H1 (cell line): ENCODE results near the gene PPFIA4. TPM values are rescaled to one million over a fixed set of nuclear protein-coding genes. Genes with fewer than 3 reads are reported as not detected.
A peak's percentile ranks its signal among the peaks of the same experiment; 100 is the strongest.

ENCODE experiments used
- CTCF ChIA-PET: fragments of 300-600 bp; sonication (Branson Sonifier 250); formaldehyde crosslinking; loops from one replicate; lab custom pipeline; 2021; ENCODE audit not compliant: partially characterized antibody; lab: Charles Lee
- POLR2A ChIA-PET: fragments of 300-600 bp; sonication (Branson Sonifier 250); formaldehyde crosslinking; loops from one replicate; lab custom pipeline; 2021; ENCODE audit warnings: inconsistent platforms; ENCODE audit not compliant: partially characterized antibody; lab: Charles Lee
- DNase-seq, 2 experiments: peaks; one replicate each; pipeline versions ENCODE4 v3.0.0 to v3.0.0-alpha.2; 2010 to 2022; ENCODE audit warnings: low spot score in 2 of 2, low read depth in 1 of 2, mixed read lengths in 1 of 2
- FAIRE-seq: peaks from 2 replicates; lab custom pipeline; 2011; peaks lifted over from hg19 to GRCh38; lab: Jason Lieb, UNC
- H2AFZ ChIP-seq: 2 replicates; pipeline ENCODE4 v1.8.1; 2012; ENCODE audit warnings: low read length, inconsistent platforms
- H2AK5ac ChIP-seq: 2 replicates; pipeline ENCODE4 v1.6.1; 2013; ENCODE audit warnings: low read depth, low read length
- H2BK120ac ChIP-seq: replicated peaks from 2 replicates; pipeline ENCODE3; 2013; ENCODE audit warnings: low read depth, low read length, inconsistent platforms
- H2BK12ac ChIP-seq: 2 replicates; pipeline ENCODE4 v1.6.1; 2013; ENCODE audit warnings: low read depth, low read length
- H2BK15ac ChIP-seq: 2 replicates; pipeline ENCODE4 v1.6.1; 2013; ENCODE audit warnings: low read length
- H2BK20ac ChIP-seq: 2 replicates; pipeline ENCODE4 v1.6.1; 2013; ENCODE audit warnings: low read length
- H2BK5ac ChIP-seq: 2 replicates; pipeline ENCODE4 v1.6.1; 2013; ENCODE audit warnings: low read depth, low read length
- H3K14ac ChIP-seq: 2 replicates; pipeline ENCODE4 v1.6.1; 2013; ENCODE audit warnings: inconsistent platforms; ENCODE audit not compliant: insufficient read length
- H3K18ac ChIP-seq: 2 replicates; pipeline ENCODE4 v1.6.1; 2013; ENCODE audit warnings: low read length; ENCODE audit errors: extremely low read depth
- H3K23ac ChIP-seq: 2 replicates; pipeline ENCODE4 v1.6.1; 2013; ENCODE audit warnings: inconsistent platforms; ENCODE audit not compliant: insufficient read length
- H3K23me2 ChIP-seq: 2 replicates; pipeline ENCODE4 v1.6.1; 2013; ENCODE audit warnings: low read depth, low read length
- H3K27ac ChIP-seq: 2 replicates; pipeline ENCODE4 v1.6.1; 2011; ENCODE audit warnings: low read depth, low read length, inconsistent platforms
- H3K27me3 ChIP-seq, 4 experiments: replicated peaks in 1 of 4; 1 replicate in 1 of 4; 2 replicates in 3 of 4; pipeline versions ENCODE4 v1.6.1 to v1.8.1; 2011 to 2013; ENCODE audit warnings: low read length in 3 of 4, mild to moderate bottlenecking in 3 of 4, inconsistent platforms in 2 of 4, mixed read lengths in 2 of 4, moderate library complexity in 1 of 4; ENCODE audit not compliant: control insufficient read depth in 3 of 4, insufficient read depth in 3 of 4; ENCODE audit errors: extremely low read depth in 1 of 4
- H3K36me3 ChIP-seq, 4 experiments: 2 replicates each; pipeline versions ENCODE4 v1.6.1 to v1.8.1; 2011 to 2013; ENCODE audit warnings: mild to moderate bottlenecking in 4 of 4, low read length in 3 of 4, moderate library complexity in 2 of 4, control low read depth in 1 of 4, inconsistent platforms in 1 of 4; ENCODE audit not compliant: insufficient read depth in 4 of 4, control insufficient read depth in 2 of 4
- H3K4ac ChIP-seq: replicated peaks from 2 replicates; pipeline ENCODE3; 2013; ENCODE audit warnings: low read length, low read depth, mixed read lengths, inconsistent platforms; ENCODE audit not compliant: insufficient read length
- H3K4me1 ChIP-seq, 4 experiments: replicated peaks in 1 of 4; 1 replicate in 1 of 4; 2 replicates in 3 of 4; pipeline versions ENCODE4 v1.6.1 to v1.8.1; 2011 to 2013; ENCODE audit warnings: low read length in 3 of 4, inconsistent platforms in 2 of 4, mixed read lengths in 1 of 4; ENCODE audit not compliant: insufficient read depth in 4 of 4, control insufficient read depth in 3 of 4
- H3K4me2 ChIP-seq, 2 experiments: 2 replicates each; pipeline versions ENCODE4 v1.6.1 to v1.8.1; 2011 to 2013; ENCODE audit warnings: low read depth in 2 of 2, low read length in 2 of 2, control low read depth in 1 of 2, inconsistent platforms in 1 of 2, mild to moderate bottlenecking in 1 of 2; ENCODE audit not compliant: insufficient read depth in 1 of 2
- H3K4me3 ChIP-seq, 4 experiments: fragments of 200-600, 300-600 bp in 1 of 4; sonication (generic), shearing (Covaris generic), sonication (Bioruptor Twin) in 1 of 4; 2 replicates each; pipeline versions ENCODE4 v1.5.1 to v1.8.1; 2011 to 2016; ENCODE audit warnings: low read length in 4 of 4, low read depth in 3 of 4, control low read depth in 2 of 4, inconsistent platforms in 2 of 4, mild to moderate bottlenecking in 2 of 4, mixed read lengths in 1 of 4, moderate library complexity in 1 of 4; ENCODE audit not compliant: insufficient read depth in 2 of 4; ENCODE audit errors: extremely low read depth in 1 of 4
- H3K56ac ChIP-seq: replicated peaks from 2 replicates; pipeline ENCODE3; 2013; ENCODE audit warnings: low read depth, mild to moderate bottlenecking, mixed read lengths, low read length, inconsistent platforms; ENCODE audit not compliant: insufficient read length
- H3K79me1 ChIP-seq: 2 replicates; pipeline ENCODE4 v1.6.1; 2013; ENCODE audit warnings: low read depth, low read length, control low read depth
- H3K79me2 ChIP-seq, 2 experiments: 2 replicates each; pipeline versions ENCODE4 v1.6.1 to v1.8.1; 2012 to 2013; ENCODE audit warnings: low read length in 2 of 2, mild to moderate bottlenecking in 2 of 2, inconsistent platforms in 1 of 2; ENCODE audit not compliant: insufficient read depth in 2 of 2, control insufficient read depth in 1 of 2
- H3K9ac ChIP-seq, 4 experiments: replicated peaks in 1 of 4; 1 replicate in 1 of 4; 2 replicates in 3 of 4; pipeline versions ENCODE4 v1.6.1 to v1.8.1; 2011 to 2013; ENCODE audit warnings: low read depth in 3 of 4, low read length in 3 of 4, control low read depth in 2 of 4, mild to moderate bottlenecking in 2 of 4, moderate library complexity in 2 of 4, inconsistent platforms in 1 of 4; ENCODE audit errors: extremely low read depth in 1 of 4
- H3K9me3 ChIP-seq, 2 experiments: 2 replicates each; pipeline versions ENCODE4 v1.6.1 to v1.8.1; 2012 to 2013; ENCODE audit warnings: mild to moderate bottlenecking in 2 of 2, moderate library complexity in 2 of 2, control low read depth in 1 of 2, inconsistent platforms in 1 of 2, low read depth in 1 of 2, low read length in 1 of 2, mixed read lengths in 1 of 2; ENCODE audit not compliant: insufficient read depth in 2 of 2
- H4K20me1 ChIP-seq, 2 experiments: replicated peaks in 1 of 2; 2 replicates each; pipeline versions ENCODE3 to v1.8.1; 2011 to 2013; ENCODE audit warnings: inconsistent platforms in 2 of 2, low read length in 2 of 2, mild to moderate bottlenecking in 1 of 2; ENCODE audit not compliant: insufficient read depth in 2 of 2, control insufficient read depth in 1 of 2
- H4K5ac ChIP-seq: 2 replicates; pipeline ENCODE4 v1.6.1; 2013; ENCODE audit warnings: low read length, low read depth, mixed read lengths, inconsistent platforms; ENCODE audit not compliant: insufficient read length
- H4K8ac ChIP-seq: 2 replicates; pipeline ENCODE4 v1.8.0; 2013; ENCODE audit warnings: mild to moderate bottlenecking, moderate library complexity, low read length, inconsistent platforms; ENCODE audit not compliant: insufficient read depth; ENCODE audit errors: extremely low read depth
- H4K91ac ChIP-seq: replicated peaks from 2 replicates; pipeline ENCODE3; 2013; ENCODE audit warnings: low read length, mixed read lengths, inconsistent platforms; ENCODE audit not compliant: insufficient read length
- GTF2F1 ChIP-seq: IDR thresholded peaks from 2 replicates; pipeline ENCODE4 v1.6.1; 2012; ENCODE audit warnings: low read depth, low read length, improper control_type of control experiment, borderline replicate concordance
- WGBS, 2 experiments: shearing (Covaris generic) in 1 of 2; methylation state at CpG; one replicate each; pipeline versions ENCODE4 v1.1.6 to v1.1.7; 2013 to 2015; ENCODE audit warnings: low lambda C conversion rate in 2 of 2, mixed read lengths in 2 of 2, inconsistent platforms in 1 of 2, low coverage in 1 of 2, missing lambda C conversion rate in 1 of 2; ENCODE audit not compliant: insufficient replicate concordance in 2 of 2, insufficient coverage in 1 of 2, insufficient read length in 1 of 2; ENCODE audit errors: extremely low coverage in 1 of 2, missing lambda C conversion rate in 1 of 2; 5-methylcytosine and 5-hydroxymethylcytosine counted together
- polyA plus RNA-seq, 7 experiments: library from polyadenylated mRNA; depleted of rRNA in 3 of 7; stranded (reverse) in 5 of 7; unstranded in 2 of 7; fragments of >200 nt in 5 of 7; fragments of 200-250 nt in 2 of 7; gene quantifications; 1 replicate in 5 of 7; 2 replicates in 1 of 7; 4 replicates in 1 of 7; pipeline versions ENCODE4 v1.2.1 to v1.2.3, GENCODE V29; 2011 to 2013; ENCODE audit warnings: missing spikeins in 2 of 7, mixed read lengths in 2 of 7
- total RNA-seq: library from RNA; stranded (reverse); fragmentation: NEBNext Ultra II Directional; extraction: Animal tissue kit (Norgen Biotek cat#: 25700); gene quantifications from 2 replicates; pipeline ENCODE4 v1.2.1, GENCODE V29; 2021

The PPFIA4 gene
- total and polyA plus RNA-seq, 2 of the 8 experiments (the other 6 are each of a cell fraction or from before 2014, with no cell fraction given) = 9.0 to 9.9 TPM

GRCh38 chr1:203090421-203091198, 64.3 kb downstream of the PPFIA4 start:
- no peak for FAIRE-seq
- Histone ChIP-seq H3K79me2 (no peaks in the 10 kb centered on the region), H3K27me3 (0 out of 7 replicates have a peak, but pooled peaks cover 0 to 2% (median 0%) of the 10 kb centered on the region in 4 experiments), H2BK20ac (no peak overlapping the region), H2AFZ (no peak overlapping the region), H3K4ac (no peak overlapping the region), H4K20me1 (no peaks in the 10 kb centered on the region), H2BK120ac (no peak overlapping the region), H4K8ac (no peak overlapping the region), H3K56ac (no peak overlapping the region), H3K9me3 (peaks cover 3 to 12% of the 10 kb centered on the region in 2 experiments; a peak in 2 of 4 replicates), H3K4me1 (peaks cover 0 to 3% (median 0%) of the 10 kb centered on the region in 4 experiments; a peak in 1 of 7 replicates), H3K27ac (no peak overlapping the region), H4K5ac (no peak overlapping the region), H3K14ac (no peak overlapping the region), H3K4me2 (no peak overlapping the region), H2AK5ac (no peak overlapping the region), H2BK5ac (no peak overlapping the region), H3K36me3 (no peaks in the 10 kb centered on the region), H3K79me1 (no peaks in the 10 kb centered on the region), H4K91ac (no peak overlapping the region), H3K23me2 (peaks cover 1% of the 10 kb centered on the region; the same call in 1 of the 2 replicates), H3K4me3 (no peak overlapping the region), H3K23ac (no peak overlapping the region), H3K18ac (no peak overlapping the region), H2BK15ac (no peak overlapping the region), H3K9ac (no peak overlapping the region), H2BK12ac (no peak overlapping the region)
- DNase-seq = peak in 1 of 2 experiments; percentile 40
- CTCF ChIA-PET = interaction anchor here (0.6 to 16.4 kb wide), 6 partner anchors 28 to 1958 kb away, joined by 3 to 275 read pairs (median 5); partner anchors contain the start of gene ADORA1
- POLR2A ChIA-PET = interaction anchor here (1.4 kb wide), 1 partner anchor 15 kb away, joined by 3 read pairs; no protein-coding TSS in a partner anchor
- WGBS, 2 experiments = 75% methylated on average over 6 of the region's 6 CpGs; no CpG with 5 or more reads in 1 of the 2 experiments
- no peak for TF ChIP-seq GTF2F1
